Right atrium auricular region (tissue), 2 donors: ENCODE data around the gene CORO2B. TPM values are rescaled to one million over a fixed set of nuclear protein-coding genes. Genes with fewer than 3 reads are reported as not detected.
A peak's percentile ranks its signal among the peaks of the same experiment; 100 is the strongest.

Source experiments
- DNase-seq: peaks from one replicate; pipeline ENCODE4 v3.0.0-alpha.2; 2019; ENCODE audit warnings: low spot score
- H3K27ac ChIP-seq, 2 donors: fragments of 200-600 bp; sonication (generic); 1 replicate in 1 of 2; 2 replicates in 1 of 2; pipeline ENCODE4 v1.5.1; 2016 to 2019
- H3K27me3 ChIP-seq, 2 donors: fragments of 200-600 bp; sonication (generic); one replicate each; pipeline versions ENCODE4 v1.5.1 to v1.6.0; 2017 to 2019
- H3K36me3 ChIP-seq: fragments of 200-600 bp; sonication (generic); one replicate; pipeline ENCODE4 v1.5.1; 2016
- H3K4me1 ChIP-seq, 2 donors: fragments of 200-600 bp; sonication (generic); one replicate each; pipeline versions ENCODE4 v1.5.1 to v1.6.0; 2017 to 2019
- H3K4me3 ChIP-seq, 2 donors: fragments of 200-600 bp; sonication (generic); 1 replicate in 1 of 2; 2 replicates in 1 of 2; pipeline ENCODE4 v1.5.1; 2017 to 2019; ENCODE audit warnings: mild to moderate bottlenecking in 1 of 2, moderate library complexity in 1 of 2
- H3K9me3 ChIP-seq, 2 donors: fragments of 200-600 bp; sonication (generic); one replicate each; pipeline ENCODE4 v1.5.1; 2019
- CTCF ChIP-seq, 2 donors: fragments of 200-600 bp; sonication (generic); IDR thresholded peaks; one replicate each; pipeline ENCODE4 v1.5.1; 2019; ENCODE audit warnings: antibody characterized with exemption in 2 of 2
- total RNA-seq, 2 donors: library from RNA; depleted of rRNA; stranded (reverse); fragments of >200 nt; gene quantifications; one replicate each; pipeline ENCODE4 v1.1.0, GENCODE V29; 2016

CORO2B gene
- total RNA-seq, 2 donors from 2014 or later: 6.0 to 9.7 TPM

GRCh38 chr15:68618908-68619698 is 40.3 kb downstream of the CORO2B start:
- H3K4me1 ChIP-seq: peaks cover 0 to 64% of the 10 kb centered on the region in 2 donors
- H3K9me3 ChIP-seq: no peaks in the 10 kb centered on the region
- peak overlapping the region; percentile 47 to 56 for H3K27ac ChIP-seq
- DNase-seq: no peak
- no peaks in the 10 kb centered on the region for H3K27me3 ChIP-seq
- H3K4me3 ChIP-seq: no peak overlapping the region
- no peak for TF ChIP-seq CTCF (IDR thresholded peaks at IDR 0.05)
- H3K36me3 ChIP-seq: no peaks in the 10 kb centered on the region

DNA sequence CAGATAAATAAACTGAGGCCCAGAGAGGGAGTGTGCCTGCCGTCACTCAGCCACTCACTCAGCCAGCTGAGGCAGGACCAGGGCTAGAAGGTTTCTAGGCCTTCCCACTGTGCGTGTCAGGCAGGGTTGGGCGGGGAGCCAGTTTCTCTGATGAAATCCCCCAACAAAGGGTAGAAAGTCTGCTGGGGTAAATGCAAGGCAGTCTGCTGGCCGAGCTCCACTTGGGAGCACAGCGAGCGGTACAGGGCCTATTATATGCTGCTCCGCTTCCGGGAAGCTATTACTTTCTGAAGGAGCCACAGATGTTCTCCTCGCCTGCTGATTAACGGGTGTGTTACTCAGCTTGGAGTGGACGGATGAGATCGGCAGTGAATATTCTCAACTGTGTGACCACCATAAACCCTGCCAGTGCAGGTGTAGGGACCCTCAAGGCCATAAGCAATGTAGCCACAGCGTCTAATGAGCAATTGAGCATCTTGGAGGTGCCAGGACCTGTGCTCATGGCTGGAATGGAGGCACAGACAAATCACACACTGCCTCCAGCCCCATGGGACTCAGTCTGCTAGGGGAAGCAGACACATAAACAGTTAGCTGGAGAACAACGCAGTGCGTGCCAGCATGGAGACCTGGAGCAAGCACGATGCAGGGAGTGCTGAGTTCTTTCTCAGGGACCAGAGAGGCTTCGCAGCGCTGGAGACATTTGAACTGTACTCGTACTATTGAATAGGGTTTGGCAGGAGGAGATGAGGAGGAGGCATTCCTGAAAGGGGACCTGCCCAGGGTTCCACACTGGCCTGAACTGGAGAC is 42.1 kb downstream of the CORO2B start:
- no peak for TF ChIP-seq CTCF (IDR thresholded peaks at IDR 0.05)

DNA sequence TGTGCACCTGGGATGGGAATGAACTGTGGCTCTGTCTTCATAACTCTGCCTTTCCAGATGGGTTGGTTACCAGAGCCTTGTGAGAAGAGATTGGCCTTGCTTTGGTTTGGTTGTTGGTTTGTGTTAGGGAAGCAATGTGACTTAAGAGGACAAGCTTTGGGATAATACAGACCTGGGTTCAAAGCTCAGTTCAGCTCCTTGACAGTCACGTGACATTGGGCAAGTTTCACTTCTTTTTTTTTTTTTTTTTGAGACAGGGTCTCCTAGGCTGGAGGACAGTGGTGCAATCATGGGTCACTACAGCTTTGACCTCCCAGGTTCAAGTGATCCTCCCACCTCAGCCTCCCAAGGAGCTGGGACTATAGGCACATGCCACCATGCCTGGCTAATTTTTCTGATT is 42.7 kb downstream of the CORO2B start:
- no peak for DNase-seq
- H3K27me3 ChIP-seq: no peaks in the 10 kb centered on the region
- no peaks in the 10 kb centered on the region for H3K36me3 ChIP-seq
- peaks cover 0 to 46% of the 10 kb centered on the region in 2 donors for H3K4me1 ChIP-seq
- H3K27ac ChIP-seq: peak overlapping the region; percentile 62 to 75
- TF ChIP-seq CTCF (IDR thresholded peaks at IDR 0.05): no peak
- H3K4me3 ChIP-seq: no peak overlapping the region
- H3K9me3 ChIP-seq: no peaks in the 10 kb centered on the region

More for the DNA sequence above, 42.1 kb downstream of the CORO2B start:
- H3K27me3 ChIP-seq: no peaks in the 10 kb centered on the region
- peak; percentile 96 for DNase-seq
- peaks cover 0 to 50% of the 10 kb centered on the region in 2 donors for H3K4me1 ChIP-seq
- no peaks in the 10 kb centered on the region for H3K9me3 ChIP-seq
- peak overlapping the region; percentile 62 to 75 for H3K27ac ChIP-seq
- H3K4me3 ChIP-seq: no peak overlapping the region
- H3K36me3 ChIP-seq: no peaks in the 10 kb centered on the region

GRCh38 chr15:68623301-68623892 is 44.6 kb downstream of the CORO2B start:
- Histone ChIP-seq H3K4me1 (peaks cover 0 to 30% of the 10 kb centered on the region in 2 donors), H3K4me3 (no peak overlapping the region), H3K9me3 (no peaks in the 10 kb centered on the region), H3K36me3 (no peaks in the 10 kb centered on the region), H3K27me3 (no peaks in the 10 kb centered on the region), H3K27ac (peak overlapping the region; percentile 27 to 75)
- no peak for DNase-seq
- TF ChIP-seq CTCF (IDR thresholded peaks at IDR 0.05): no peak

DNA sequence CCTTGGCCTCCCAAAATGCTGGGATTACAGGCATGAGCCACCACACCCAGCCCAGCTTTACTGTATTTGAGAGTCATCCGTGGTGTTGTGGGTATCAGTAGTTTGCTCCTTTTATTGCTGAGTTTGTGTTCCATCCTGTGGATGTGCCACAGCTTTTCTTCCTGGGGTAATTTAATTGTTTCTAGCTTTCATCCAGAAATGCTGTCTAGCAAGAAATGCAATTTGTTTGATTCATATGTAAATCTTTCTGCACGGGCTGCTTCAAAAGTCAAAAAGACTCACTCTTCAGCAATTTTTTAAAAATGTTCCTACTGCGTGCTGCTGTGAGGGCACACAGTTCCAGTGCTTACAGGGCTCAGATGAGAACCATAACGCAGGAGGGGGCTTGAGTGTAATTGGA is 47.1 kb downstream of the CORO2B start:
- H3K4me3 ChIP-seq: no peak overlapping the region
- no peak overlapping the region for H3K27ac ChIP-seq
- no peaks in the 10 kb centered on the region for H3K27me3 ChIP-seq
- H3K36me3 ChIP-seq: no peaks in the 10 kb centered on the region
- TF ChIP-seq CTCF (IDR thresholded peaks at IDR 0.05): no peak
- no peaks in the 10 kb centered on the region for H3K9me3 ChIP-seq
- H3K4me1 ChIP-seq: peaks cover 0 to 24% of the 10 kb centered on the region in 2 donors
- DNase-seq: no peak
